CD1c-positive myeloid dendritic cell (primary cell): ENCODE data around the gene S100A11.
A peak's percentile ranks its signal among the peaks of the same experiment; 100 is the strongest.
"Not testable (repeated sequence)": the region's sequence is repeated elsewhere in the genome, so short reads cannot be mapped to it uniquely, and the experiment has no call there.

ENCODE experiments used
- DNase-seq: peaks from one replicate; pipeline ENCODE4 v3.0.0-alpha.2; 2016; ENCODE audit errors: extremely low spot score

The S100A11 gene

DNA sequence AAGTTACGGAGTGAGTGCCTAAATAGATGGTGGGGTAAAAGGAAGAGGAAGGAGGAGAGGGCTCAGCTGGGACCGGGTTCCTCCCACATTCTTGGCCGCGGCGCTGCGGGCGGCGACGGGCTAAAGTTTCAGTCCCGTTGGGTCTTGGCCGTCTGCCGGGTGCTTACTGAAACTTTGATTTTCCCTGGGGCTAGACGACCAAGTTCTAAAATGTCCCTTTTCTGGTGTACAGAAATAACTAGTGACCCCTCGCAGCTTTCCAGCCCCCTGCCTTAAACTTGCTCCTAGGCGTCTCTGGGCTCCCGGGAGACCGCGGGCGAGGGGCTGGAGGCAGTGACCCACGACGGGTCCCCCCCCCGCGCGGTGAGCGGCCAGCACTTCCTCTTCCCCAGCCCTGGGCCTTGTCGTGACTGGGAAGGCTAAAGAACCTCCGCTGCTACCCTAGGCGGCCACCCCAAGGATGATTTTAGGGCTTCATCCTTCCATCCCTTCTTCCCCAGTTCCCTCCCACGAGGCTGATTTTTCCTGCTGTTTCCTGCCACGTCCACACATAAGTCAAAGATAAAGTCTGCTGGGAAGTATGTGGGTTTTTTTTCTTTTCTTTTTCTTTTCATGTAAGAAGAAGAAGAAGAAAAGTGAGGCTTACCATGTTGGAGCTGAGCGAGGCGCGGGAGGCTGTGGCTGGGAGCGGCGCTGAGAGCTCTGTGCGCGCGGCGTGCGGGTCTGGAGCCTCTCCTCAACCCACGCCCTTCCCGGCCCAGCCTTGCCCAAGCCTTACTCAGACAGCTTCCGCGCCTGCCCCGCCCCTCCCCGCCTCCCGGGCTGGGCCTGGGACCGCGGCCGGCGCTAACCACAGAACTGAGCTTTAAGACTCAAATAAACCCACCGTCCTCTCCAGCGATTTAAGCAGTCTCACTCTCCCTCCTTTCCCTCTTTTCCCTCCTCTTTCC is at the start of gene S100A11:
Gene S100A11, minus strand, starts transcription at position 738 of the 950 bp plus-strand sequence. Its CDS starts 89 bp downstream, at position 649.
- DNase-seq, result peak; percentile 94

GRCh38 chr1:152084853-152085252 is 48.0 kb upstream of the S100A11 start:
- no peak for DNase-seq

DNA sequence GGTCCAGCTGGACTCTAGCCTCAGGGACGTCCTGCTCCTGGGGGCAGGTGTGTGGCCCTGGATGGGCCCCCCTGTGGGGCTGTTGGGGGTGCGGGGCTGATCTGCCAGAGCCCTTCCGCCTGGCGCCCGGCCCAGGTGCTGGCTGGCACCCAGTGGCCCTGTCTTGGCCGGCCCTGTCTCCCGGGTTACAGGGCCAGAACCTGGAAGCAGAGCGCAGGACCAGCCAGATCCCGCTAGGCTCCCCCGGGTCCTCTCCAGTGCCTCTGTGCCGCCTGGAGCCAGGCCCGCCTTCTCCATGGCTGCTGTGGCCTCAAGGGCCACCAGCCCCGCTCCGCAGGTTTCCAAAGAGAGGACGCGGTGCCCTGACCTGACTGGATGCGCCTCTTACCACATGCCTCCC is 44.2 kb upstream of the S100A11 start:
- not testable (repeated sequence) for DNase-seq

GRCh38 chr1:152080494-152080893 is 43.7 kb upstream of the S100A11 start:
- not testable (repeated sequence) for DNase-seq

GRCh38 chr1:152078831-152079441 is 42.1 kb upstream of the S100A11 start:
- DNase-seq, result no peak

GRCh38 chr1:152072311-152072710 is 35.5 kb upstream of the S100A11 start:
- no peak for DNase-seq

GRCh38 chr1:152071123-152071522 is 34.3 kb upstream of the S100A11 start:
- no peak for DNase-seq

GRCh38 chr1:152067929-152068328 is 31.1 kb upstream of the S100A11 start:
- no peak for DNase-seq

DNA sequence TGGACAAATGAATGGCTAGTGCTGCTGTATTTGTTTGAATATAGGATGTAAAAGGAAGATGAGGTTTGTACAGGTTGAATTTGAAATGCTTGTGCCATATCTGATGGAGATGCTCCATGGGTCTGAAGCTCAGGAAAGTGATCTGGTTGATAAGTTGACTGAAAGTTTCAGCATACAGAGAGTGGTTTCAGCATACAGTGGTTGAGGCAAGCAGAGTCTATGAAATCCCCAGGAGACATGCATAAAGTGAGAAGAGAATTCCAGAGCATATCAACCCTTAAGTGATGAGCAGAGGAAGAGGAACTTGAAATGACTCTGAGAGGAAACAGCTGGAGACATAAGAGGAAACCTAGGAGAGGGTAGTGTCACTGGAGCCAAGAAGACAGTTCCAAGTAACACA is 30.3 kb upstream of the S100A11 start:
- DNase-seq, result no peak

GRCh38 chr1:152061952-152062351 is 25.1 kb upstream of the S100A11 start:
- DNase-seq, result no peak

DNA sequence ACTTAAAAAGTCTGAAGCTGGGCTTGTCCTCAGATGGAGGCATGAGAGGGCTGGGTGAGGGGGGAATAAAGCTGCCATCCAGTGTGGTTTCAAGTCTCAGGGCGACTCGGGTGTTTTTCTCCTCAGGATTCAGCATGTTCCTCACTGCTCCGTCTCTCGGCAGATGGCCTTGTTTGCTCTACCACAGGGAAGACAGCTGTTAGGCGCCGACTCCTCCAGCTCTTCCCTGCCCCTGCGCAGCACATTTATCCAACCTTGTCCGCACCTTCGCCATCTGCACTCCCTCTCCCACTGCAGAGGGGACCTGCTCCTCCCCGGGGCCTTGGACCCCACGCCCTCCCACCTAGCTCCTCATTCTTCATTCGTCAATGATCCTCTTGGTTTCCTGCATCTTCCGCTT is 16.6 kb upstream of the S100A11 start:
- DNase-seq, result no peak

DNA sequence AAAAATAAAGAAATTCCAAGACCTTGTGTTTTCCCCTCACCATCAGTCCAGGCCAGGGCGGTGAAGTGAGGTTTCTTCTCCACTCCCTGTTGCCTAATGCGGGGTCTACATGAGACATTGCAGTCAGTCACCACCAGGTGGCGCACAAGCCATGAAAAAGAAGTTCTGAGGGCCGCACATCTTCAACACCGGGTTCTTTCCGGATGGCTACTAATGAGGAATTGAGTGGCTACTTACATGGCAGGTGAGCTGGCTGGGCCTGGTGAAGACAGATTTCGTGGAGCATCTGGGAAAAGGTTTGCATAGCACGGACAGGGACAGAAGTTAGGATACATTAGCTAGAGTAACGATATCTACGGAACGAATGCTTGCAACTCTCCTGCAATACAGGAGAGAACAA is 15.8 kb upstream of the S100A11 start:
- peak; percentile 92 for DNase-seq

- DNase-seq, result peak; percentile 31
Observed at GRCh38 chr1:152050886-152051675, 14.3 kb upstream of the S100A11 start.

DNA sequence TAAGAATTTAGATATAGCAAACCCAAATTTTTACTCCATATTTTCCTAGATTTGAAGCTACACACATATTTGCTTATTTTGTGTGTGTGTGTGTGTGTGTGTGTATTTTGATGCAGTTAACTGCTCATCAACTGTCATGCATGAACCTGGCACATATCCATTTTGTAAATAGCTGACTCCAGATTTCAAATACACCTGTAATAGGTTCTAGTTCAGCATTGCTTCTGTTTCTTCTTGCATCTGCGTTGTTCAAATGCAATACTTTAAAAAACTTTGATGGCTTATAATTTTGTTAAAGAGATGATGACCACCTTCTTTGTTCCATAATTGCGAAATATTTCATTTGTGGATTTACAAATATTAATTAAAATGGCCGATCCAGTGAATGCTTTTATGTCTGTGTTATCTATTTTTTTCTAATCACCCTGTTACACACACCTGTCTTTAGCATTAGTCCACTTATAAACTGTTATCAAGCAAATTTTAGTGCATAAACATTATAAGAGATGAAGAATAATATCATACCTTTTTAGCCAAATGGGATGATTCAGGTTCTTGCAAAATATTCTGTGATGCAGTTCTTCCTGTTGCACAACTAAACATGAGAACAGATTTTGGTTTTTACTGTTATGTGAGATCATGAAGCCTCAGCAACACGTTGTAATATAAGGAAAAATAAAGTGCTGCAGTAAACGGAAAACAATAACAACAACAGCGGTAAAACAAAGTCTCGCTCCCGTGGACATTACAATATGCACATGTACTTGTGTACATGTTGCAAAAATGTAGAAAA is 12.7 kb upstream of the S100A11 start:
- peak; percentile 87 for DNase-seq

GRCh38 chr1:152048416-152049009 is 11.7 kb upstream of the S100A11 start:
- DNase-seq, result peak; percentile 95

- DNase-seq, result peak; percentile 97
Observed at GRCh38 chr1:152047730-152048415, 11.1 kb upstream of the S100A11 start.

DNA sequence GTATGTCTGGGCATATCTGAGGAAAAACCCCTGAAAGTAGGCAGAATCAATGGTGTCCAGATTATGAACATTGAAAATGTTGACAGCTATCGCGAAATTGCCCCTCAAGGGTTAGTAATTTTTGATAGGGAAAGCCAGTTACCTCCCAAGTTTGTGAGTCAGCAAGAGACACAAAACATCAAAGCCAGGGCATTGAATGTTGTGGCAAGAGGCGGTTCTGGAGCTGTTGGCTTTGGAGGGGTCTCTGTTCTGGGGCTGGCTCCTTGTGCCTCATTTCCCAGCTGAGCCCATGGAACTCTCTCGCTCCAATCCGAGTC is 10.6 kb upstream of the S100A11 start:
- no peak for DNase-seq

DNA sequence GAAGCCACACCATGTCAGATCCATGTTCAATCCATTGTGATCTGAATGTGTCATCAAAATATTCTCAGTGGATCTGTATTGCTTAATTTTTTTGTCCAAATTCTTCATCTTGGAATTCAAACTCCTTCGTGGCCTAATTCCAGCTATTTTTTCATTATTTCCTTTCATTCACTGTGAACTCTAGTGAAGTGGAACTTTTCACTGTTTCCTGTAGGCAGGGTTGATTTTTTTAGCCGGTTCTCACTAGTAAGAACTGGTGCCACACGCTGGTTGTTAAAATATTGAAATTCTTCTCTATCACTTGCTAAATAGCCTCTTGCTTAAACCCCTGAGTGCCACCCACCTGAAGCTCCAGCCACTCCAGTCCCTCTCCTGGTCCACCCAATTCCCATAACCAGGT is 7.6 kb upstream of the S100A11 start:
- no peak for DNase-seq

GRCh38 chr1:152043870-152044269 is 7.1 kb upstream of the S100A11 start:
- DNase-seq, result no peak

- DNase-seq, result no peak
Observed at GRCh38 chr1:152042030-152042429, 5.2 kb upstream of the S100A11 start.

DNA sequence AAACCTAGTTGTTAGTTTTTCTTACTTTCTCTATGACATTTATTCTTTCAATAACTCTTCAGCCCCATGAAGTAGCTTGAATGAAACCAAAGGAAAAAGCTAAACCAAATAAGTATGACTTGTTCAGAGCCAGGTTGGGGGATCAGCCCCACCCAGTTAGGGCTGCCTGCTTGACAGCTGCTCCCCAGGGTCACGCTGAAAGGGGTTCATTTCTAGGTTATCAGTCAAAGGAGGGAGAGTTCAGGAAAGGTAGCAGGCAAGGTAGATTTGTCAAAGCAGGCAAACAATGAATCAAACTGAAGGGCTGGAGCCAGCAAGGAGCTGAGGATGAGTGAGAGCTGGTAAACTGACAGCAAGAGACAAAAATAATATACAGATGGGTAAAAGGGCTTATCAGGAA is 3.1 kb upstream of the S100A11 start:
- no peak for DNase-seq
